ENCODE data around the gene TNNI2. TPM values are rescaled to one million over a fixed set of nuclear protein-coding genes. Genes with fewer than 3 reads are reported as not detected.

Gene TNNI2
- total RNA-seq, 4 donors from 2014 or later = 4.7 to 23.9 (median 9.3) TPM; not detected in 1

GRCh38 chr11:1837171-1838076, 1.4 kb upstream of the TNNI2 start:
- Histone ChIP-seq H3K4me1 (peaks cover 6 to 40% (median 25%) of the 10 kb centered on the region in 4 donors), H3K27me3 (no peaks in the 10 kb centered on the region), H3K4me3 (no peak overlapping the region), H3K36me3 (no peaks in the 10 kb centered on the region), H3K9me3 (no peaks in the 10 kb centered on the region), H3K27ac (peak overlapping the region in 2 of 4 donors; percentile 11 to 81)
- TF ChIP-seq POLR2A (IDR thresholded peaks at IDR 0.05) (no peak), CTCF (IDR thresholded peaks at IDR 0.05) (peak; percentile 81 to 91 (median 88))
- peak; percentile 73 to 90 (median 87) for DNase-seq

GRCh38 chr11:1838077-1838425, 730 bp upstream of the TNNI2 start:
- DNase-seq = peak in 2 of 3 donors; percentile 64 to 68
- Histone ChIP-seq H3K36me3 (no peaks in the 10 kb centered on the region), H3K27me3 (no peaks in the 10 kb centered on the region), H3K9me3 (no peaks in the 10 kb centered on the region), H3K4me1 (peaks cover 6 to 37% (median 22%) of the 10 kb centered on the region in 4 donors), H3K27ac (peak overlapping the region in 2 of 4 donors; percentile 11 to 81), H3K4me3 (no peak overlapping the region)
- no peak for TF ChIP-seq CTCF (IDR thresholded peaks at IDR 0.05)
- TF ChIP-seq POLR2A (IDR thresholded peaks at IDR 0.05) = no peak

GRCh38 chr11:1839204-1839923, 583 bp downstream of the TNNI2 start:
- Histone ChIP-seq H3K4me1 (peaks cover 6 to 44% (median 24%) of the 10 kb centered on the region in 4 donors), H3K27ac (peak overlapping the region in 2 of 4 donors; percentile 43 to 81)
- no peak for DNase-seq

GRCh38 chr11:1839924-1840779, 1.4 kb downstream of the TNNI2 start:
- peaks cover 3 to 48% (median 28%) of the 10 kb centered on the region in 4 donors for H3K4me1 ChIP-seq
- H3K27ac ChIP-seq = peak overlapping the region; percentile 11 to 81 (median 47)
- peak; percentile 50 to 91 (median 88) for DNase-seq

More at GRCh38 chr11:1839204-1839923, 583 bp downstream of the TNNI2 start:
- Histone ChIP-seq H3K36me3 (no peaks in the 10 kb centered on the region), H3K4me3 (no peak overlapping the region), H3K27me3 (no peaks in the 10 kb centered on the region), H3K9me3 (no peaks in the 10 kb centered on the region)
- TF ChIP-seq CTCF (IDR thresholded peaks at IDR 0.05) = no peak

More at GRCh38 chr11:1839924-1840779, 1.4 kb downstream of the TNNI2 start:
- TF ChIP-seq POLR2A (IDR thresholded peaks at IDR 0.05) (no peak), CTCF (IDR thresholded peaks at IDR 0.05) (no peak)
- Histone ChIP-seq H3K27me3 (no peaks in the 10 kb centered on the region), H3K36me3 (no peaks in the 10 kb centered on the region), H3K9me3 (no peaks in the 10 kb centered on the region), H3K4me3 (peak overlapping the region in 2 of 4 donors; percentile 18 to 30)
